ENCODE results near the gene GABRG2.
"Not testable (repeated sequence)": the region's sequence is repeated elsewhere in the genome, so short reads cannot be mapped to it uniquely, and the experiment has no call there.

GABRG2 gene

GRCh38 chr5:162067655-162068411 lies at the start of gene GABRG2:
Gene GABRG2 (plus strand): TSS chr5:162067773. CDS start chr5:162068000, 227 bp downstream.
- DNase-seq = no peak

- DNase-seq = no peak
These were observed 42.3 kb upstream of the GABRG2 start for GRCh38 chr5:162025312-162025711.

- DNase-seq = no peak
These were observed 40.8 kb upstream of the GABRG2 start for GRCh38 chr5:162026803-162027202.

GRCh38 chr5:162037431-162037830 lies 30.1 kb upstream of the GABRG2 start:
- DNase-seq = no peak

GRCh38 chr5:162047279-162047678 lies 20.3 kb upstream of the GABRG2 start:
- DNase-seq = no peak

- DNase-seq = no peak
These were observed 14.9 kb upstream of the GABRG2 start for GRCh38 chr5:162052676-162053075.

- not testable (repeated sequence) for DNase-seq
These were observed 12.5 kb upstream of the GABRG2 start for GRCh38 chr5:162055095-162055494.

- no peak for DNase-seq
These were observed 411 bp upstream of the GABRG2 start for GRCh38 chr5:162067162-162067561.

- DNase-seq = no peak
These were observed 839 bp downstream of the GABRG2 start for GRCh38 chr5:162068412-162068811.

- no peak for DNase-seq
These were observed 1.4 kb downstream of the GABRG2 start for GRCh38 chr5:162068936-162069335.

- no peak for DNase-seq
These were observed 11.2 kb downstream of the GABRG2 start for GRCh38 chr5:162078805-162079204.

GRCh38 chr5:162091336-162091735 lies 23.8 kb downstream of the GABRG2 start:
- no peak for DNase-seq

GRCh38 chr5:162096448-162096847 lies 28.9 kb downstream of the GABRG2 start:
- no peak for DNase-seq

- no peak for DNase-seq
These were observed 40.0 kb downstream of the GABRG2 start for GRCh38 chr5:162107591-162107990.

- DNase-seq = no peak
These were observed 52.2 kb downstream of the GABRG2 start for GRCh38 chr5:162119801-162120200.

GRCh38 chr5:162128117-162128516 lies 60.5 kb downstream of the GABRG2 start:
- no peak for DNase-seq

GRCh38 chr5:162132348-162132747 lies 64.8 kb downstream of the GABRG2 start:
- no peak for DNase-seq

- DNase-seq = no peak
These were observed 71.6 kb downstream of the GABRG2 start for GRCh38 chr5:162139190-162139589.

- DNase-seq = no peak
These were observed 86.7 kb downstream of the GABRG2 start for GRCh38 chr5:162154242-162154641.

- no peak for DNase-seq
These were observed 92.8 kb downstream of the GABRG2 start for GRCh38 chr5:162160401-162160800.

- DNase-seq = no peak
These were observed 96.1 kb downstream of the GABRG2 start for GRCh38 chr5:162163663-162164062.

- no peak for DNase-seq
These were observed 106.9 kb downstream of the GABRG2 start for GRCh38 chr5:162174358-162174974.

GRCh38 chr5:162187371-162187770 lies 119.8 kb downstream of the GABRG2 start:
- DNase-seq = no peak

- no peak for DNase-seq
These were observed 122.1 kb downstream of the GABRG2 start for GRCh38 chr5:162189719-162190118.

- DNase-seq = no peak
These were observed 125.4 kb downstream of the GABRG2 start for GRCh38 chr5:162193012-162193411.

Data from NCI-H226 (cell line).